ENCODE measurements around the gene SLX9.
A peak's percentile ranks its signal among the peaks of the same experiment; 100 is the strongest.

The SLX9 gene

GRCh38 chr21:44949161-44949778, 9.4 kb downstream of the SLX9 start:
- no peak for DNase-seq

- DNase-seq: peak; percentile 78
Observed at GRCh38 chr21:44949779-44950198, 10.0 kb downstream of the SLX9 start.

- no peak for DNase-seq
Observed at GRCh38 chr21:44950351-44950750, 10.5 kb downstream of the SLX9 start.

GRCh38 chr21:44951186-44951915, 11.5 kb downstream of the SLX9 start:
- DNase-seq: no peak

GRCh38 chr21:44952116-44952928, 12.5 kb downstream of the SLX9 start:
- DNase-seq: no peak

- no peak for DNase-seq
Observed at GRCh38 chr21:44952929-44953627, 13.2 kb downstream of the SLX9 start.

GRCh38 chr21:44953628-44954021, 13.8 kb downstream of the SLX9 start:
- no peak for DNase-seq

- no peak for DNase-seq
Observed at GRCh38 chr21:44954281-44954771, 14.5 kb downstream of the SLX9 start.

GRCh38 chr21:44955141-44955797, 15.4 kb downstream of the SLX9 start:
- no peak for DNase-seq

- no peak for DNase-seq
Observed at GRCh38 chr21:44955798-44956175, 16.0 kb downstream of the SLX9 start.

- no peak for DNase-seq
Observed at GRCh38 chr21:44956356-44957046, 16.7 kb downstream of the SLX9 start.

- no peak for DNase-seq
Observed at GRCh38 chr21:44957047-44957831, 17.4 kb downstream of the SLX9 start.

- DNase-seq: no peak
Observed at GRCh38 chr21:44957901-44958451, 18.1 kb downstream of the SLX9 start.

GRCh38 chr21:44958471-44959191, 18.8 kb downstream of the SLX9 start:
- no peak for DNase-seq

GRCh38 chr21:44959376-44960091, 19.7 kb downstream of the SLX9 start:
- no peak for DNase-seq

- DNase-seq: no peak
Observed at GRCh38 chr21:44960141-44961092, 20.6 kb downstream of the SLX9 start.

GRCh38 chr21:44962403-44962966, 22.7 kb downstream of the SLX9 start:
- no peak for DNase-seq

GRCh38 chr21:44964381-44964780, 24.6 kb downstream of the SLX9 start:
- DNase-seq: no peak
